PC-9 (cell line): ENCODE measurements around the gene TREH. TPM values are rescaled to one million over a fixed set of nuclear protein-coding genes. Genes with fewer than 3 reads are reported as not detected.

Experiments
- BruUV-seq: library from RNA; stranded (reverse); fragments of 400-500 nt; replicated peaks from 2 replicates; lab custom pipeline; 2021; lab: Mats Ljungman, UMichigan
- CTCF ChIA-PET: fragments of 300-600 bp; sonication (Branson Sonifier 250); formaldehyde crosslinking; loops from one replicate; lab custom pipeline; 2022; ENCODE audit warnings: antibody characterized with exemption; lab: Charles Lee
- POLR2A ChIA-PET: fragments of 300-600 bp; sonication (Branson Sonifier 250); formaldehyde crosslinking; loops from one replicate; lab custom pipeline; 2022; ENCODE audit warnings: antibody characterized with exemption; ENCODE audit not compliant: unreplicated experiment; lab: Charles Lee
- DNase-seq, 2 experiments: peaks; one replicate each; pipeline versions ENCODE4 v3.0.0 to v3.0.0-alpha.2; 2015 to 2022; ENCODE audit warnings: mixed read lengths in 1 of 2
- H2AFZ ChIP-seq: fragments of 200-600 bp; sonication (generic); 2 replicates; pipeline ENCODE4 v1.8.1; 2017; ENCODE audit warnings: antibody characterized with exemption
- H3F3A ChIP-seq: fragments of 200-600 bp; sonication (generic); 2 replicates; pipeline ENCODE4 v1.8.1; 2017; ENCODE audit warnings: antibody characterized with exemption, mild to moderate bottlenecking, low read depth; ENCODE audit not compliant: insufficient read depth
- H3K27ac ChIP-seq: fragments of 200-600 bp; sonication (generic); 2 replicates; pipeline ENCODE4 v1.6.1; 2016; ENCODE audit warnings: mixed run types
- H3K27me3 ChIP-seq: fragments of 200-600 bp; sonication (generic); 2 replicates; pipeline ENCODE4 v1.6.1; 2016; ENCODE audit warnings: low read depth, mixed run types; ENCODE audit not compliant: insufficient read depth
- H3K36me3 ChIP-seq: fragments of 200-600 bp; sonication (generic); 2 replicates; pipeline ENCODE4 v1.6.1; 2016; ENCODE audit warnings: low read depth, mixed run types
- H3K4me1 ChIP-seq: fragments of 200-600 bp; sonication (generic); replicated peaks from 2 replicates; pipeline ENCODE4 v1.6.1; 2016; ENCODE audit warnings: mixed run types; ENCODE audit not compliant: insufficient read depth
- H3K4me2 ChIP-seq: fragments of 200-600 bp; sonication (generic); 2 replicates; pipeline ENCODE4 v1.6.1; 2017; ENCODE audit warnings: mixed run types
- H3K4me3 ChIP-seq: fragments of 200-600 bp; sonication (generic); 2 replicates; pipeline ENCODE4 v1.6.1; 2016; ENCODE audit warnings: mixed run types
- H3K79me2 ChIP-seq: fragments of 200-600 bp; sonication (generic); 2 replicates; pipeline ENCODE4 v1.6.1; 2017; ENCODE audit warnings: low read depth, mixed run types
- H3K9me2 ChIP-seq: fragments of 200-600 bp; sonication (generic); 2 replicates; pipeline ENCODE4 v1.8.1; 2017; ENCODE audit warnings: mild to moderate bottlenecking; ENCODE audit not compliant: insufficient read depth
- H3K9me3 ChIP-seq: fragments of 200-600 bp; sonication (generic); 2 replicates; pipeline ENCODE4 v1.8.1; 2016; ENCODE audit warnings: low read depth; ENCODE audit not compliant: insufficient read depth
- H4K20me1 ChIP-seq: fragments of 200-600 bp; sonication (generic); 2 replicates; pipeline ENCODE4 v1.8.1; 2017; ENCODE audit not compliant: insufficient read depth
- CTCF ChIP-seq: fragments of 200-600 bp; sonication (generic); conservative IDR thresholded peaks from 2 replicates; pipeline ENCODE4 v1.6.1; 2017; ENCODE audit warnings: mixed run types, antibody characterized with exemption, mild to moderate bottlenecking, moderate library complexity
- EZH2 ChIP-seq: fragments of 200-600 bp; sonication (generic); IDR thresholded peaks from 2 replicates; pipeline ENCODE4 v1.8.0; 2017; ENCODE audit warnings: antibody characterized with exemption, low read depth
- intact Hi-C: fragments of 100-400 bp; cut with micrococcal nuclease; formaldehyde crosslinking; loops from one replicate; pipeline ENCODE4 v1.10.0; 2022; ENCODE audit not compliant: unreplicated experiment
- total RNA-seq: library from RNA; stranded (reverse); gene quantifications from 2 replicates; pipeline ENCODE4 v1.2.3, GENCODE V29; 2021

Gene TREH
- total RNA-seq, 1 experiment from 2014 or later: not detected

GRCh38 chr11:118628861-118629549 is 50.4 kb downstream of the TREH start:
- CTCF ChIA-PET: no interaction called here
- H4K20me1 ChIP-seq: peaks cover 13% of the 10 kb centered on the region; the same call in 1 of the 2 replicates
- no peaks in the 10 kb centered on the region for H3K27me3 ChIP-seq
- POLR2A ChIA-PET: no interaction called here
- TF ChIP-seq EZH2 (no peak), CTCF (no peak)
- no peak overlapping the region for H3K27ac ChIP-seq
- H3K4me3 ChIP-seq: no peak overlapping the region
- no peaks in the 10 kb centered on the region for H3K9me3 ChIP-seq
- intact Hi-C loops: no loop called here
- H3K9me2 ChIP-seq: no peaks in the 10 kb centered on the region
- no peak overlapping the region for H3K4me2 ChIP-seq
- peaks cover 22% of the 10 kb centered on the region for H3K4me1 ChIP-seq
- peaks cover 22% of the 10 kb centered on the region; the same call in 1 of the 2 replicates for H3F3A ChIP-seq
- H3K79me2 ChIP-seq: peaks cover 4% of the 10 kb centered on the region
- BruUV-seq: no TSS peak
- peaks cover 25% of the 10 kb centered on the region for H3K36me3 ChIP-seq
- no peak for DNase-seq
- no peak overlapping the region for H2AFZ ChIP-seq

GRCh38 chr11:118628432-118628831 is 51.0 kb downstream of the TREH start:
- Histone ChIP-seq H3K27me3 (no peaks in the 10 kb centered on the region), H4K20me1 (peaks cover 13% of the 10 kb centered on the region; the same call in 1 of the 2 replicates), H3K79me2 (peaks cover 9% of the 10 kb centered on the region), H3K4me2 (no peak overlapping the region), H3F3A (peaks cover 28% of the 10 kb centered on the region), H2AFZ (no peak overlapping the region), H3K27ac (no peak overlapping the region), H3K4me1 (peaks cover 28% of the 10 kb centered on the region), H3K9me3 (no peaks in the 10 kb centered on the region), H3K9me2 (no peaks in the 10 kb centered on the region), H3K36me3 (peaks cover 25% of the 10 kb centered on the region), H3K4me3 (no peak overlapping the region)
- DNase-seq: no peak
- CTCF ChIA-PET: no interaction called here
- no peak for TF ChIP-seq CTCF
- no peak for TF ChIP-seq EZH2
- intact Hi-C loops: no loop called here
- POLR2A ChIA-PET: no interaction called here
- no TSS peak for BruUV-seq

GRCh38 chr11:118628031-118628430 is 51.4 kb downstream of the TREH start:
- Histone ChIP-seq H3K36me3 (peaks cover 25% of the 10 kb centered on the region), H3K4me2 (no peak overlapping the region), H4K20me1 (peaks cover 13% of the 10 kb centered on the region; the same call in 1 of the 2 replicates), H3K4me3 (no peak overlapping the region), H3K27ac (no peak overlapping the region), H3K9me3 (no peaks in the 10 kb centered on the region), H3F3A (peaks cover 32% of the 10 kb centered on the region), H2AFZ (no peak overlapping the region), H3K9me2 (no peaks in the 10 kb centered on the region), H3K79me2 (peaks cover 11% of the 10 kb centered on the region), H3K27me3 (no peaks in the 10 kb centered on the region), H3K4me1 (peaks cover 32% of the 10 kb centered on the region)
- ChIA-PET POLR2A (no interaction called here), CTCF (no interaction called here)
- no TSS peak for BruUV-seq
- TF ChIP-seq EZH2: no peak
- no peak for TF ChIP-seq CTCF
- no peak for DNase-seq
- intact Hi-C loops: no loop called here
